Neural cell (in vitro differentiated cells): ENCODE measurements around the gene OR5AN1.

ENCODE experiments used
- CTCF ChIP-seq: fragments of 450-650 bp; IDR thresholded peaks from 2 replicates; pipeline ENCODE4 v1.5.1; 2014; ENCODE audit warnings: antibody characterized with exemption, mild to moderate bottlenecking, moderate library complexity; ENCODE audit not compliant: poor library complexity, severe bottlenecking
- EZH2 ChIP-seq: fragments of 200-600, 300-800 bp; shearing (Covaris generic), sonication (generic); IDR thresholded peaks from 2 replicates; pipeline ENCODE4 v1.6.1; 2014; ENCODE audit warnings: antibody characterized with exemption, low read length, borderline replicate concordance, mild to moderate bottlenecking; ENCODE audit not compliant: insufficient read depth, poor library complexity, severe bottlenecking
- POLR2AphosphoS5 ChIP-seq: IDR thresholded peaks from 2 replicates; pipeline ENCODE4 v1.6.1; 2012
- TAF1 ChIP-seq: IDR thresholded peaks from 2 replicates; pipeline ENCODE4 v1.6.1; 2012; ENCODE audit warnings: low read depth
- TF ChIP-seq, protein P1 (sequence below): IDR thresholded peaks from 2 replicates; pipeline ENCODE4 v1.6.1; 2012; ENCODE audit warnings: borderline replicate concordance

DNA sequence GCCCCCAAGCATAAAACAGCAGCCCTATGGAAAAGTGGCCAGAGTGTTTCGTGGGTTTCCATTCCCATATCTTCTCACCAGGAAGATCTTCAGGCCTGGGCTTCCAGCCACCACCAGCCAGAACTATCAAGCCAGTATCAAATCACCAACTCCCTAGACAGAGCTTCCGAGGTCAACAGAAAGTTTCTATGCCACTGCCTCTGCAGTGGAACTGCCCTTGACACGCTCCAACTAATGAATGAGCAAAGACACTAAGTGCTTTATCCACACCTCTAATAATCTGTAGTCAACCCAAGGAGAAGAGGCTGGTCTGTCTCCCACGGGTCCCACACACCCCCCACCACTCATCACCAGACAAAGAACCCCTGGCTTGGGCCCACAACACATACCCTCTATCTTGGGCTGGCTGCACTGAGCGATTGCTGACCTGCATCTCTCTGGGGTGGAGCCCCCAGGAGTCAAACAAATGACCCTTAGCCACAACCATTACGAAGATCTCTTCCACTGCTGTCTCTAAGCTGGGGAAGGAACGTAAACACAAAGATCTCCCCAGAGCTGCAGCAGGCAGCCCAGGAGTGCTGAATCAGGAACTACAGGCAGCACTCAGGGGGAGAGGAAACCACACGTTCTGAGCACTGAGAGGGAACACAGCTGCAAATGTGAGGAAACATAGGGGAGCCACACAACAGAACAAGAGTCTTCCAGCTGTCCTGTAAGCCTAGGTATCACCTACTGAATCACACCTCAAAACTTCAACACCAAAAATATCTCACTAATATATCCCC is 9.7 kb downstream of the OR5AN1 start:
- TF ChIP-seq, protein P1, sequence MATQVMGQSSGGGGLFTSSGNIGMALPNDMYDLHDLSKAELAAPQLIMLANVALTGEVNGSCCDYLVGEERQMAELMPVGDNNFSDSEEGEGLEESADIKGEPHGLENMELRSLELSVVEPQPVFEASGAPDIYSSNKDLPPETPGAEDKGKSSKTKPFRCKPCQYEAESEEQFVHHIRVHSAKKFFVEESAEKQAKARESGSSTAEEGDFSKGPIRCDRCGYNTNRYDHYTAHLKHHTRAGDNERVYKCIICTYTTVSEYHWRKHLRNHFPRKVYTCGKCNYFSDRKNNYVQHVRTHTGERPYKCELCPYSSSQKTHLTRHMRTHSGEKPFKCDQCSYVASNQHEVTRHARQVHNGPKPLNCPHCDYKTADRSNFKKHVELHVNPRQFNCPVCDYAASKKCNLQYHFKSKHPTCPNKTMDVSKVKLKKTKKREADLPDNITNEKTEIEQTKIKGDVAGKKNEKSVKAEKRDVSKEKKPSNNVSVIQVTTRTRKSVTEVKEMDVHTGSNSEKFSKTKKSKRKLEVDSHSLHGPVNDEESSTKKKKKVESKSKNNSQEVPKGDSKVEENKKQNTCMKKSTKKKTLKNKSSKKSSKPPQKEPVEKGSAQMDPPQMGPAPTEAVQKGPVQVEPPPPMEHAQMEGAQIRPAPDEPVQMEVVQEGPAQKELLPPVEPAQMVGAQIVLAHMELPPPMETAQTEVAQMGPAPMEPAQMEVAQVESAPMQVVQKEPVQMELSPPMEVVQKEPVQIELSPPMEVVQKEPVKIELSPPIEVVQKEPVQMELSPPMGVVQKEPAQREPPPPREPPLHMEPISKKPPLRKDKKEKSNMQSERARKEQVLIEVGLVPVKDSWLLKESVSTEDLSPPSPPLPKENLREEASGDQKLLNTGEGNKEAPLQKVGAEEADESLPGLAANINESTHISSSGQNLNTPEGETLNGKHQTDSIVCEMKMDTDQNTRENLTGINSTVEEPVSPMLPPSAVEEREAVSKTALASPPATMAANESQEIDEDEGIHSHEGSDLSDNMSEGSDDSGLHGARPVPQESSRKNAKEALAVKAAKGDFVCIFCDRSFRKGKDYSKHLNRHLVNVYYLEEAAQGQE = no peak
- TF ChIP-seq CTCF (no peak), EZH2 (no peak), TAF1 (no peak), POLR2AphosphoS5 (no peak)
